GM10248 (cell line): ENCODE measurements around the gene ACSL6.

Experiments used
- CTCF ChIA-PET: fragments of 300-600 bp; sonication (Branson Sonifier 250); formaldehyde crosslinking; extraction: SDS; loops from one replicate; lab custom pipeline; 2021; ENCODE audit warnings: antibody characterized with exemption; lab: Yijun Ruan, JAX
- POLR2A ChIA-PET: fragments of 350-650 bp; sonication (Branson Sonifier 250); formaldehyde crosslinking; extraction: SDS; loops from one replicate; lab custom pipeline; 2020; ENCODE audit warnings: antibody characterized with exemption; lab: Yijun Ruan, JAX
- DNase-seq: peaks from one replicate; pipeline ENCODE4 v3.0.0; 2012; ENCODE audit errors: extremely low spot score
- CTCF ChIP-seq: IDR thresholded peaks from 2 replicates; pipeline ENCODE4 v1.5.1; 2012; ENCODE audit warnings: mild to moderate bottlenecking, low read depth; ENCODE audit errors: extremely low read depth, missing control alignments, control extremely low read depth

Gene ACSL6

GRCh38 chr5:131986161-131986912 lies 25.1 kb downstream of the ACSL6 start:
- ChIA-PET CTCF (interaction anchor here (1.4 to 1.6 kb wide), 2 partner anchors 13 to 22 kb away, joined by 3 to 5 read pairs; no protein-coding TSS in a partner anchor), POLR2A (no interaction called here)
- TF ChIP-seq CTCF = no peak
- DNase-seq = no peak

GRCh38 chr5:131984956-131985665 lies 26.3 kb downstream of the ACSL6 start:
- ChIA-PET CTCF (interaction anchor here (1.4 to 1.6 kb wide), 2 partner anchors 14 to 23 kb away, joined by 3 to 5 read pairs; no protein-coding TSS in a partner anchor), POLR2A (no interaction called here)
- TF ChIP-seq CTCF = no peak
- DNase-seq = no peak

GRCh38 chr5:131983244-131983771 lies 28.1 kb downstream of the ACSL6 start:
- TF ChIP-seq CTCF = no peak
- CTCF ChIA-PET = interaction anchor here (1.1 kb wide), 1 partner anchor 24 kb away, joined by 4 read pairs; no protein-coding TSS in a partner anchor
- DNase-seq = no peak
- POLR2A ChIA-PET = no interaction called here

- CTCF ChIA-PET = interaction anchor here (0.8 kb wide), 1 partner anchor 25 kb away, joined by 3 read pairs; no protein-coding TSS in a partner anchor
Observed at GRCh38 chr5:131981516-131981915, 29.9 kb downstream of the ACSL6 start.

GRCh38 chr5:131980696-131981095 lies 30.8 kb downstream of the ACSL6 start:
- POLR2A ChIA-PET = no interaction called here
- CTCF ChIA-PET = interaction anchor here (0.8 to 1.3 kb wide), 3 partner anchors 9 to 27 kb away, joined by 3 read pairs; no protein-coding TSS in a partner anchor
- TF ChIP-seq CTCF = no peak
- DNase-seq = no peak

More at GRCh38 chr5:131981516-131981915, 29.9 kb downstream of the ACSL6 start:
- POLR2A ChIA-PET = no interaction called here
- no peak for DNase-seq
- no peak for TF ChIP-seq CTCF

GRCh38 chr5:131979816-131980215 lies 31.6 kb downstream of the ACSL6 start:
- no peak for DNase-seq
- POLR2A ChIA-PET = no interaction called here
- CTCF ChIA-PET = interaction anchor here (1.0 to 1.3 kb wide), 2 partner anchors 17 to 28 kb away, joined by 3 read pairs; no protein-coding TSS in a partner anchor
- TF ChIP-seq CTCF = no peak
